WTC11 (cell line): ENCODE measurements around the gene PCDH9. TPM values are rescaled to one million over a fixed set of nuclear protein-coding genes. Genes with fewer than 3 reads are reported as not detected.
A peak's percentile ranks its signal among the peaks of the same experiment; 100 is the strongest.

Experiments used
- ATAC-seq: fragments of 200-7000 bp; cut with Tn5 transposase; 2 replicates; pipeline ENCODE4 v1.10.0; 2021; ENCODE audit warnings: mild to moderate bottlenecking, moderate library complexity
- CTCF ChIA-PET: fragments of 300-600 bp; sonication (Branson Sonifier 250); formaldehyde crosslinking; loops from one replicate; lab custom pipeline; 2021; ENCODE audit warnings: antibody characterized with exemption; lab: Charles Lee
- POLR2A ChIA-PET: fragments of 350-600 bp; sonication (Branson Sonifier 250); formaldehyde crosslinking; loops from one replicate; lab custom pipeline; 2021; ENCODE audit warnings: antibody characterized with exemption; lab: Charles Lee
- DNase-seq: peaks from one replicate; pipeline ENCODE4 v3.0.0; 2021; ENCODE audit warnings: low spot score
- H3K27ac Mint-ChIP-seq: 2 replicates; pipeline ENCODE4 v1.8.0; 2021; ENCODE audit warnings: mixed read lengths
- H3K27me3 Mint-ChIP-seq: 2 replicates; pipeline ENCODE4 v1.8.0; 2021; ENCODE audit warnings: low read depth, mild to moderate bottlenecking, moderate library complexity, mixed read lengths
- H3K36me3 Mint-ChIP-seq: 2 replicates; pipeline ENCODE4 v1.8.0; 2021; ENCODE audit warnings: mixed read lengths
- H3K4me1 Mint-ChIP-seq: 2 replicates; pipeline ENCODE4 v1.8.0; 2022; ENCODE audit warnings: mixed read lengths
- H3K4me3 Mint-ChIP-seq: 2 replicates; pipeline ENCODE4 v1.8.0; 2021; ENCODE audit warnings: mild to moderate bottlenecking, moderate library complexity, mixed read lengths
- H3K9me3 Mint-ChIP-seq: 2 replicates; pipeline ENCODE4 v1.8.0; 2021; ENCODE audit warnings: mixed read lengths
- ATF1 ChIP-seq: sonication (generic); formaldehyde crosslinking; IDR thresholded peaks from 2 replicates; pipeline ENCODE4 v1.8.1; 2023; ENCODE audit warnings: mild to moderate bottlenecking, moderate library complexity, missing genetic modification reagents
- CREM ChIP-seq: sonication (generic); formaldehyde crosslinking; IDR thresholded peaks from 2 replicates; pipeline ENCODE4 v1.8.1; 2022; ENCODE audit warnings: mild to moderate bottlenecking, missing genetic modification reagents, moderate library complexity
- ESRRA ChIP-seq: sonication (generic); formaldehyde crosslinking; IDR thresholded peaks from 2 replicates; pipeline ENCODE4 v1.8.1; 2022; ENCODE audit warnings: mild to moderate bottlenecking, missing genetic modification reagents, borderline replicate concordance
- ETV6 ChIP-seq: sonication (generic); formaldehyde crosslinking; IDR thresholded peaks from 2 replicates; pipeline ENCODE4 v1.8.1; 2022; ENCODE audit warnings: mild to moderate bottlenecking, missing genetic modification reagents
- HMGA2 ChIP-seq: fragments of 250-450 bp; sonication (Bioruptor Pico); IDR thresholded peaks from 2 replicates; pipeline ENCODE4 v1.4.0; 2021; ENCODE audit warnings: mild to moderate bottlenecking, moderate library complexity
- KAT7 ChIP-seq: sonication (generic); formaldehyde crosslinking; IDR thresholded peaks from 2 replicates; pipeline ENCODE4 v1.8.1; 2023; ENCODE audit warnings: missing genetic modification reagents, mild to moderate bottlenecking, borderline replicate concordance
- MXD4 ChIP-seq: fragments of 250-450 bp; sonication (Bioruptor Pico); IDR thresholded peaks from 2 replicates; pipeline ENCODE4 v1.8.0; 2021; ENCODE audit warnings: mild to moderate bottlenecking, moderate library complexity, borderline replicate concordance
- MYBL2 ChIP-seq: sonication (generic); formaldehyde crosslinking; IDR thresholded peaks from 2 replicates; pipeline ENCODE4 v1.8.1; 2023; ENCODE audit warnings: mild to moderate bottlenecking, moderate library complexity, missing genetic modification reagents
- NFE2L1 ChIP-seq: sonication (generic); formaldehyde crosslinking; IDR thresholded peaks from 2 replicates; pipeline ENCODE4 v1.8.1; 2023; ENCODE audit warnings: missing genetic modification reagents
- NR1H2 ChIP-seq: sonication (generic); formaldehyde crosslinking; IDR thresholded peaks from 2 replicates; pipeline ENCODE4 v1.9.0; 2021; ENCODE audit warnings: mild to moderate bottlenecking, moderate library complexity, missing genetic modification reagents
- NR3C1 ChIP-seq: sonication (generic); formaldehyde crosslinking; conservative IDR thresholded peaks from 2 replicates; pipeline ENCODE4 v1.8.1; 2023; ENCODE audit warnings: low read depth, mild to moderate bottlenecking, missing genetic modification reagents
- OVOL2 ChIP-seq: fragments of 250-450 bp; sonication (Bioruptor Pico); IDR thresholded peaks from 2 replicates; pipeline ENCODE4 v1.9.0; 2021; ENCODE audit warnings: mild to moderate bottlenecking, borderline replicate concordance
- PRRX2 ChIP-seq: fragments of 250-450 bp; sonication (Bioruptor Pico); IDR thresholded peaks from 2 replicates; pipeline ENCODE4 v1.8.0; 2021; ENCODE audit warnings: mild to moderate bottlenecking
- SP1 ChIP-seq: sonication (generic); formaldehyde crosslinking; conservative IDR thresholded peaks from 2 replicates; pipeline ENCODE4 v1.8.1; 2022; ENCODE audit warnings: missing genetic modification reagents
- TCF7 ChIP-seq: sonication (generic); formaldehyde crosslinking; IDR thresholded peaks from 2 replicates; pipeline ENCODE4 v1.8.0; 2022; ENCODE audit warnings: mild to moderate bottlenecking, low read depth, missing genetic modification reagents, moderate library complexity
- TEAD1 ChIP-seq: sonication (generic); formaldehyde crosslinking; IDR thresholded peaks from 2 replicates; pipeline ENCODE4 v1.8.0; 2022; ENCODE audit warnings: mild to moderate bottlenecking, missing genetic modification reagents
- TP53 ChIP-seq: sonication (generic); formaldehyde crosslinking; IDR thresholded peaks from 2 replicates; pipeline ENCODE4 v1.8.1; 2023; ENCODE audit warnings: mild to moderate bottlenecking, missing genetic modification reagents
- ZNF219 ChIP-seq: sonication (generic); formaldehyde crosslinking; IDR thresholded peaks from 2 replicates; pipeline ENCODE4 v1.8.0; 2023; ENCODE audit warnings: missing genetic modification reagents, mild to moderate bottlenecking, borderline replicate concordance
- ZNF232 ChIP-seq: sonication (generic); formaldehyde crosslinking; IDR thresholded peaks from 2 replicates; pipeline ENCODE4 v1.8.0; 2022; ENCODE audit warnings: mild to moderate bottlenecking, missing genetic modification reagents
- ZNF317 ChIP-seq: sonication (generic); formaldehyde crosslinking; IDR thresholded peaks from 2 replicates; pipeline ENCODE4 v1.8.1; 2023; ENCODE audit warnings: low read depth, mild to moderate bottlenecking, moderate library complexity, missing genetic modification reagents, borderline replicate concordance
- ZNF396 ChIP-seq: fragments of 250-450 bp; sonication (Bioruptor Pico); IDR thresholded peaks from 2 replicates; pipeline ENCODE4 v1.8.0; 2021; ENCODE audit warnings: mild to moderate bottlenecking, moderate library complexity, borderline replicate concordance
- ZNF416 ChIP-seq: fragments of 250-450 bp; sonication (Bioruptor Pico); IDR thresholded peaks from 2 replicates; pipeline ENCODE4 v1.9.0; 2021; ENCODE audit warnings: mild to moderate bottlenecking, inconsistent platforms
- total RNA-seq: library from RNA; stranded (reverse); gene quantifications from 3 replicates; pipeline ENCODE4 v1.2.3, GENCODE V29; 2021
- TF ChIP-seq, protein P1 (sequence below): sonication (generic); formaldehyde crosslinking; IDR thresholded peaks from 2 replicates; pipeline ENCODE4 v1.8.1; 2023; ENCODE audit warnings: mild to moderate bottlenecking, missing genetic modification reagents, moderate library complexity
- TF ChIP-seq, protein P2 (sequence below): sonication (generic); formaldehyde crosslinking; IDR thresholded peaks from 2 replicates; pipeline ENCODE4 v1.8.0; 2023; ENCODE audit warnings: missing genetic modification reagents
- TF ChIP-seq, protein P3 (sequence below): sonication (generic); formaldehyde crosslinking; IDR thresholded peaks from 2 replicates; pipeline ENCODE4 v1.8.1; 2023; ENCODE audit warnings: mild to moderate bottlenecking, missing genetic modification reagents
- TF ChIP-seq, protein P4 (sequence below): sonication (generic); formaldehyde crosslinking; IDR thresholded peaks from 2 replicates; pipeline ENCODE4 v1.8.1; 2023; ENCODE audit warnings: mild to moderate bottlenecking, moderate library complexity, missing genetic modification reagents
- TF ChIP-seq, protein P5 (sequence below): sonication (generic); formaldehyde crosslinking; IDR thresholded peaks from 2 replicates; pipeline ENCODE4 v1.8.0; 2022; ENCODE audit warnings: mild to moderate bottlenecking, missing genetic modification reagents

The PCDH9 gene
- total RNA-seq, 1 experiment from 2014 or later: 0.48 TPM

DNA sequence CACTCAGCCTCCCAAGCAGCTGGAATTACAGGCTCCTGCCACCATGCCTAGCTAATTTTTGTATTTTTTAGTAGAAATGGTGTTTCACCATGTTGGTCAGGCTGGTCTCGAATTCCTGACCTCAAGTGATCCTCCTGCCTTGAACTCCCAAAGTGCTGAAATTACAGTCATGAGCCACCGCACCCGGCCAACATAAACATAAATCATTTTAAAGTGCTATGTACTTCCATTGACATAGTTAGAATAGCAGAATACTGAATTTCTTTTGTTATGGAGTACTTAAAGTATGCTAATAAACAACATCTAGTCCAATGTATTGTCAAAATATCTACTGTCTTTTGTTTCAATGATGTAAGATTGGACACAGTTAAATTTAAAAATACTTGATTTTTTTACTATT lies 539.0 kb downstream of the PCDH9 start:
- ChIA-PET POLR2A (no interaction called here), CTCF (no interaction called here)
- no peak for DNase-seq
- no peaks in the 10 kb centered on the region for H3K4me1 Mint-ChIP-seq
- H3K36me3 Mint-ChIP-seq: peaks cover 2% of the 10 kb centered on the region; the same call in 1 of the 2 replicates
- H3K27me3 Mint-ChIP-seq: no peaks in the 10 kb centered on the region
- H3K9me3 Mint-ChIP-seq: peaks cover 11% of the 10 kb centered on the region
- no peak for TF ChIP-seq MYBL2 (CRISPR knock-in tag)
- H3K4me3 Mint-ChIP-seq: no peak overlapping the region
- H3K27ac Mint-ChIP-seq: no peak overlapping the region
- ATAC-seq: no peak

DNA sequence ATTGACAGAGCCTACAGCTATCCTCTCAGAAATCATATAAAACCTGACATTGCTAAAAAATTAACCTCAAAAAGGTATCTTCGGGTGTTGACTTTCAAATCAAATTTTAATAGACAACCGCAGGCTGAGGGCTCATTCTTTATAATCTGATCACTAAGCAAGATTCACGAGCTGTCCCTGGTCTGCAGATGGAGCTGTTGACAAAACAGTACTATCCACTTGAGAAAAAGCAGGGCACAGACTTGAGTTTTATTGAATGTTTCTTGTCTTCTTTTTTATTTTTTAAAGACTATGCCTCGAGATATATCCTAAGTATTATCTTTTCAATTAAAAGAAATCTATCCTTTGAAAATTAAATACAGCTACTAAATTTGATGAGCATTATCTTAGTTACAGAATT lies 540.5 kb downstream of the PCDH9 start:
- TF ChIP-seq PRRX2 (CRISPR knock-in tag) (no peak), ZNF317 (CRISPR knock-in tag) (no peak), ZNF416 (no peak), TEAD1 (CRISPR knock-in tag) (no peak), MXD4 (CRISPR knock-in tag) (no peak), TP53 (CRISPR knock-in tag) (no peak), NR3C1 (CRISPR knock-in tag) (no peak), SP1 (CRISPR knock-in tag) (no peak), ZNF219 (no peak), TCF7 (no peak), ATF1 (CRISPR knock-in tag) (no peak), NFE2L1 (CRISPR knock-in tag) (no peak)
- TF ChIP-seq, protein P1, sequence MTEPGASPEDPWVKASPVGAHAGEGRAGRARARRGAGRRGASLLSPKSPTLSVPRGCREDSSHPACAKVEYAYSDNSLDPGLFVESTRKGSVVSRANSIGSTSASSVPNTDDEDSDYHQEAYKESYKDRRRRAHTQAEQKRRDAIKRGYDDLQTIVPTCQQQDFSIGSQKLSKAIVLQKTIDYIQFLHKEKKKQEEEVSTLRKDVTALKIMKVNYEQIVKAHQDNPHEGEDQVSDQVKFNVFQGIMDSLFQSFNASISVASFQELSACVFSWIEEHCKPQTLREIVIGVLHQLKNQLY (CRISPR knock-in tag): no peak
- TF ChIP-seq, protein P2, sequence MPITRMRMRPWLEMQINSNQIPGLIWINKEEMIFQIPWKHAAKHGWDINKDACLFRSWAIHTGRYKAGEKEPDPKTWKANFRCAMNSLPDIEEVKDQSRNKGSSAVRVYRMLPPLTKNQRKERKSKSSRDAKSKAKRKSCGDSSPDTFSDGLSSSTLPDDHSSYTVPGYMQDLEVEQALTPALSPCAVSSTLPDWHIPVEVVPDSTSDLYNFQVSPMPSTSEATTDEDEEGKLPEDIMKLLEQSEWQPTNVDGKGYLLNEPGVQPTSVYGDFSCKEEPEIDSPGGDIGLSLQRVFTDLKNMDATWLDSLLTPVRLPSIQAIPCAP: no peak
- TF ChIP-seq, protein P3, sequence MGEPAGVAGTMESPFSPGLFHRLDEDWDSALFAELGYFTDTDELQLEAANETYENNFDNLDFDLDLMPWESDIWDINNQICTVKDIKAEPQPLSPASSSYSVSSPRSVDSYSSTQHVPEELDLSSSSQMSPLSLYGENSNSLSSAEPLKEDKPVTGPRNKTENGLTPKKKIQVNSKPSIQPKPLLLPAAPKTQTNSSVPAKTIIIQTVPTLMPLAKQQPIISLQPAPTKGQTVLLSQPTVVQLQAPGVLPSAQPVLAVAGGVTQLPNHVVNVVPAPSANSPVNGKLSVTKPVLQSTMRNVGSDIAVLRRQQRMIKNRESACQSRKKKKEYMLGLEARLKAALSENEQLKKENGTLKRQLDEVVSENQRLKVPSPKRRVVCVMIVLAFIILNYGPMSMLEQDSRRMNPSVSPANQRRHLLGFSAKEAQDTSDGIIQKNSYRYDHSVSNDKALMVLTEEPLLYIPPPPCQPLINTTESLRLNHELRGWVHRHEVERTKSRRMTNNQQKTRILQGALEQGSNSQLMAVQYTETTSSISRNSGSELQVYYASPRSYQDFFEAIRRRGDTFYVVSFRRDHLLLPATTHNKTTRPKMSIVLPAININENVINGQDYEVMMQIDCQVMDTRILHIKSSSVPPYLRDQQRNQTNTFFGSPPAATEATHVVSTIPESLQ (CRISPR knock-in tag): no peak
- Mint-ChIP-seq H3K9me3 (peaks cover 26% of the 10 kb centered on the region), H3K36me3 (peaks cover 17% of the 10 kb centered on the region), H3K27me3 (peaks cover 2% of the 10 kb centered on the region; the same call in 1 of the 2 replicates), H3K4me1 (no peaks in the 10 kb centered on the region), H3K27ac (no peak overlapping the region), H3K4me3 (no peak overlapping the region)
- DNase-seq: no peak
- ATAC-seq: no peak
- CTCF ChIA-PET: interaction anchor here (0.7 to 1.4 kb wide), 4 partner anchors 276 to 726 kb away, joined by 3 to 5 read pairs (median 4); no protein-coding TSS in a partner anchor
- POLR2A ChIA-PET: no interaction called here

DNA sequence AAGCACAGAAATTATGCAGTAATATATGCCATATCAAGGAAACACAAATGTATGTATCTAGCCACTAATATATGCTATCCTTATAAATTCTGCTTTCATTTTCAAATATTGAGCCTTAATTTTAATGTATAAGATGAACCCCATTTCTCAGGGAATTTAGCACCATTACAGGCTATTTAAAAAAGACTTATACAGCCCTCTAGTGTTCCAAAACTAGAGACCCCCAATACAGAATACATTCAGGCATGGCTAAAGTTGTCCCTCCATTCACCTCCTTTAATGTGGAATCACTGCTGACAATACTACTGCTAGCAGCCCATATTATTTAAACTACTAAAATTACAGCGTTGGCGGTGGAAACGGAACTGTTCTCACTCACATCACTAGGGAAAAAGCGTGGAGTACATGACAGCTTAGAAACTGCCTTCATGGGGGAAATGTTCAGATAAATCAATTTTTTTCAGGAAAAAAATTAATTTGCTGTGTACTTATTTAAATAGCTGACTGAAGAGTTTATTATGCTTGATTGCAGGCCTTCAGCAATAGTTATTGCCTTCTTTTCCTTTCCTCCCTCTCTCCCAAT lies 541.0 kb downstream of the PCDH9 start:
- Mint-ChIP-seq H3K36me3 (peaks cover 22% of the 10 kb centered on the region), H3K4me1 (no peaks in the 10 kb centered on the region), H3K4me3 (no peak overlapping the region), H3K27me3 (peaks cover 4% of the 10 kb centered on the region; the same call in 1 of the 2 replicates), H3K27ac (no peak overlapping the region), H3K9me3 (peaks cover 31% of the 10 kb centered on the region)
- POLR2A ChIA-PET: no interaction called here
- ATAC-seq (peak; percentile 65; the same call in 1 of the 2 replicates), DNase-seq (no peak)
- CTCF ChIA-PET: interaction anchor here (1.0 to 1.4 kb wide), 3 partner anchors 277 to 535 kb away, joined by 3 to 5 read pairs (median 5); no protein-coding TSS in a partner anchor
- TF ChIP-seq ZNF232 (CRISPR knock-in tag) (no peak), ZNF396 (CRISPR knock-in tag) (no peak), ESRRA (CRISPR knock-in tag) (no peak), PRRX2 (CRISPR knock-in tag) (no peak), HMGA2 (CRISPR knock-in tag) (no peak), ETV6 (CRISPR knock-in tag) (no peak), NR1H2 (CRISPR knock-in tag) (no peak), OVOL2 (CRISPR knock-in tag) (no peak), SP1 (CRISPR knock-in tag) (no peak), KAT7 (CRISPR knock-in tag) (no peak), CREM (CRISPR knock-in tag) (no peak)
- TF ChIP-seq, protein P4, sequence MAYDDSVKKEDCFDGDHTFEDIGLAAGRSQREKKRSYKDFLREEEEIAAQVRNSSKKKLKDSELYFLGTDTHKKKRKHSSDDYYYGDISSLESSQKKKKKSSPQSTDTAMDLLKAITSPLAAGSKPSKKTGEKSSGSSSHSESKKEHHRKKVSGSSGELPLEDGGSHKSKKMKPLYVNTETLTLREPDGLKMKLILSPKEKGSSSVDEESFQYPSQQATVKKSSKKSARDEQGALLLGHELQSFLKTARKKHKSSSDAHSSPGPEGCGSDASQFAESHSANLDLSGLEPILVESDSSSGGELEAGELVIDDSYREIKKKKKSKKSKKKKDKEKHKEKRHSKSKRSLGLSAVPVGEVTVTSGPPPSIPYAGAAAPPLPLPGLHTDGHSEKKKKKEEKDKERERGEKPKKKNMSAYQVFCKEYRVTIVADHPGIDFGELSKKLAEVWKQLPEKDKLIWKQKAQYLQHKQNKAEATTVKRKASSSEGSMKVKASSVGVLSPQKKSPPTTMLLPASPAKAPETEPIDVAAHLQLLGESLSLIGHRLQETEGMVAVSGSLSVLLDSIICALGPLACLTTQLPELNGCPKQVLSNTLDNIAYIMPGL (CRISPR knock-in tag): no peak
- TF ChIP-seq, protein P5, sequence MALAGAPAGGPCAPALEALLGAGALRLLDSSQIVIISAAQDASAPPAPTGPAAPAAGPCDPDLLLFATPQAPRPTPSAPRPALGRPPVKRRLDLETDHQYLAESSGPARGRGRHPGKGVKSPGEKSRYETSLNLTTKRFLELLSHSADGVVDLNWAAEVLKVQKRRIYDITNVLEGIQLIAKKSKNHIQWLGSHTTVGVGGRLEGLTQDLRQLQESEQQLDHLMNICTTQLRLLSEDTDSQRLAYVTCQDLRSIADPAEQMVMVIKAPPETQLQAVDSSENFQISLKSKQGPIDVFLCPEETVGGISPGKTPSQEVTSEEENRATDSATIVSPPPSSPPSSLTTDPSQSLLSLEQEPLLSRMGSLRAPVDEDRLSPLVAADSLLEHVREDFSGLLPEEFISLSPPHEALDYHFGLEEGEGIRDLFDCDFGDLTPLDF: no peak
